CD4-positive, alpha-beta T cell treated with Interleukin-10 for 1 hour (primary cell): ENCODE data around the gene PRKCZ.

Experiments
- DNase-seq: peaks from one replicate; pipeline ENCODE4 v3.0.0-alpha.2; 2020

Gene PRKCZ

GRCh38 chr1:2049718-2050431 lies at the start of gene PRKCZ:
Gene PRKCZ, plus strand, starts transcription at chr1:2050411. Its CDS starts 220 bp downstream, at chr1:2050631.
- peak; percentile 95 for DNase-seq

DNA sequence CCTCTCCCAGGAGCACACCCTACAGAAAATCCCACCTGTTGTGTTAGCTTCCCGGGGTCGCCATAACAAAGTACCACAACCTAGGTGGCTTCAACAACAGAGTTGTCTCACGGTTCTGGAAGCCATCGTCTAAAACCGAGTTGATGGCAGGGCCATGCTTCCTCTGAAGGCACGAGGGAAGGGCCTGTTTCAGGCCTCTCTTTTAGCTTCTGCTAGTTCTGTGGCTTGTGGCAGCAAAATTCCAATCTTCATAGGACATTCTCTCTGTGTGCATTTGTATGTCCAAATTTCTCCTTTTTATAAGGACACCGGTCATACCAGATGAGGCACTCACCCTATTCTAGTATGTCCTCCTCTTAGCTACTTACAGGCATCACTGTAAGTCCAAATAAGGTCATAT lies 49.8 kb upstream of the PRKCZ start:
- DNase-seq: no peak

DNA sequence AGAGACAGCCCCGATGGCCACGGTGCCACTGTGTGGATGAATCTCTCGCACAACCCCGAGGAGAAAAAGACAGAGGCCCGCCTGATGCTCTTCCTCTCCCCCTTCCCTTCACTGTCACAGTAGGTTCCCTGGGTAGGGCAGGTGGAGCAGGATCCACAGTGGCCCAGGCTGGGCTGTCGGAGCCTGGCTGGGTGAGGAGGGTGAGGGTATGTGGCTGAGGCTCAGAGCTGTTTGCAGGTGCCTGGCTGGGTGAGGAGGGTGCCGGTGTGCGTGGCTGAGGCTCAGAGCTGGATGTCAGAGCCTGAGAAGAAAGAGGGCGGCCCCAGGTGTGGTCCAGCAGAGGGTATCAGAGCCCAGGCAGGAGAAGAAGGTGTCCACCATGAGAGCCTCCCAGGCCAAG lies 49.4 kb upstream of the PRKCZ start:
- no peak for DNase-seq

DNA sequence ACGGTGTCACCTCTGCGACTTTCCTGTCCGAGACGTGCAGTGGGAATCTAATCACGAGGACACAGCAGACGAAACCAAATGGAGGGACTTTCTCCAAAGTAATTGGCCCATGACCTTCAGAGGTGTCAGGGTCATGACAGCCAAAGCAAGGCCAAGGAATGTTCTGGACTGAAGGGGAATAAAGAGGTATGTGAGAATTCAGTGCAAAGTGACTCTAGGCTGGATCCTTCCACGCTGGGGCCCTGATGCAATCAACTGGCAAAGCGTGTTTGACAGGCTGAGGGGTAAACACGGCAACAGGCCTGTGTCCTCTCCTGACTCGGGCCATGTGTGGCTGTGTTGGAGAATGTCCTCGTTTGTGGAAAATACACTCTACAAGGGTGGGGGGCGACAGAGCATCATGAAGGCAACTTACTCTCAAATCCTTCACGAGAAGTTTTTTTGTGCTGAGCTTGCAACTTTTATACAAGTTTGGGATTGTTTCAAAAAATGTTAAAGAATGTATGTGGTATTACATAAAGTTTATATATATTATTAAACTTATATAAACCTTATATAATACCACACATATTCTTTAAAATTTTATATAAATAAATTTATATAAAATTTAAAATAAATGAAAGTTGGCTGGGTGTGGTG lies 48.3 kb upstream of the PRKCZ start:
- DNase-seq: no peak

- no peak for DNase-seq
These were observed 46.6 kb upstream of the PRKCZ start, which contains the start of gene CFAP74 for GRCh38 chr1:2003541-2004131. Gene CFAP74, minus strand, starts transcription at chr1:2003786. Its CDS starts 12,830 bp downstream, at chr1:1990956.

DNA sequence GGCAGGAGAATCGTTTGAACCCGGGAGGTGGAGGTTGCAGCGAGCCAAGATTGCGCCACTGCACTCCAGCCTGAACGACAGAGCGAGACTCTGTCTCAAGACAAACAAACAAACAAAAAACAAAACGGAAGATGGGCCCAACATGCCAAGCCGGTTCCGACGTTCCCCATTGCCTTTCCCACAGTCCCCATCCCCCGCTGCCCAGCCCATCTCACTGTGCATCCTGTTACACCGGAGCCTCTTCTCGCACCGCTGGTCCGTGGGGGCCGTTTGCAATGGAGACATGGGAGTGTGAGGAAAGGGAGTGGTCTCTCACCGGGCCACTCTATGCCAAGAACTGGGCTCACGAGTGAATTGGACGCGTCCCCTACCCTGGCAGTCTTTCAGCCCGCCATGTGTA lies 45.4 kb upstream of the PRKCZ start:
- no peak for DNase-seq

DNA sequence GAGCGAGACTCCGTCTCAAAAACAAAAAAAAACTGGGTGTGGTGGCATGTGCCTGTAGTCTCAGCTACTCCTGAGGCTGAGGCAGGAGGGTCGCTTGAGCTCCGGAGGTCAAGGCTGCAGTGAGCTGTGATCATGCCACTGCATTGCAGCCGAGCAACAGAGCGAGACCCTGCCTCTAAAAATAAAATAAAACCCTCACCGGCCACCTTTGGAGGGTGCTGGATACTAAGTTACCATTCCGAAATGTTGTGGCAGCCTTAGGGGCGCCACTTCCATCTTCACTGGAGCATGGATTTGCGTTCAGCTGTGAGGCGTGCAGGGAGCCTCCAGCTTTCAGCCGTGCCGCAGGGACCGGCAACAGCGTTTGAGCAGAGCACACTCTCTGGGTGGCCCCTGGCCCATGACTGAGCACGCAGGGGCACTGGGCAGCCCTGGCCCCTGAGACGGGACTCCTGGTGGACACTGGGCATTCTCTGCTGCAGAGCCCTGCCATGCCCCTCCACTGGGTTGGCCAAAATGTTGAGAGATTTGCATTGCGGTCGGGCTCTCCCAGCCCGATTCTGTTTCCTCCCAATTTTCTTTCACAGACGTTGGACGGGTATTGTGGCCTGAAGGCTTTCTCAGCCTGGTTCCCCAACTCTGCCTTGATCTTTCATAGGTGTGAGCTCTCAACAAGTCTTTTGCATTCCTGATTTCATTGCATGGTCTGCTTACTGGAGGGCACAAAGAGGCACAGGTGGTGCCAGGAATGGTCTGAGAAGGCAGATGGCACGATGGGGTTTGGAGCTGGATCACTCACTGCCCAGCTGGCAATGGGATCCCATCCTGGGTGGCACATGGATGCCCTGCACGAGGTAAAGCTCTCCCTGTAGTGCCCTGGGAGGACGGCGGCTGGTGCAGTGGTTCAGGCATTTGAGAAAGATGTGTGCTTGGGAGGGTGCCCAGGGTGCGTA lies 40.8 kb upstream of the PRKCZ start:
- no peak for DNase-seq

DNA sequence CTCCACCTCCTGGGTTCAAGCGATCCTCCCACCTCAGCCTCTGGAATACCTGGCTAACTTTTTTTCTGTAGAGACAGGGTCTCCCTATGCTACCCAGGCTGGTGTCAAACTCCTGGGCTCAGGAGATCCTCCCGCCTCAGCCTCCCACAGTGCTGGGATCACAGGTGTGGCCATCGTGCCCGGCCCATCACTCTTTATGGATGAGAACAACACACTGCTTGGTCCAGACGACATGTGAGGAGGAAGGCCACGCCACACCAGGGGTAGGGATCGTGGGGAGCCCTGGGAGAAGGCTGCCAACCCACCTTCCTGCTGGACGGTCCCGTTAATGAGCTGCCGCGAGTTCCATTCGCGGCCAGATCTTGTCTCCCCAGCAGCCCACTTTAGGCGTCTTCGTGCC lies 36.0 kb upstream of the PRKCZ start:
- no peak for DNase-seq

GRCh38 chr1:2014741-2015735 lies 35.2 kb upstream of the PRKCZ start:
- no peak for DNase-seq

GRCh38 chr1:2016123-2016522 lies 34.1 kb upstream of the PRKCZ start:
- DNase-seq: no peak

DNA sequence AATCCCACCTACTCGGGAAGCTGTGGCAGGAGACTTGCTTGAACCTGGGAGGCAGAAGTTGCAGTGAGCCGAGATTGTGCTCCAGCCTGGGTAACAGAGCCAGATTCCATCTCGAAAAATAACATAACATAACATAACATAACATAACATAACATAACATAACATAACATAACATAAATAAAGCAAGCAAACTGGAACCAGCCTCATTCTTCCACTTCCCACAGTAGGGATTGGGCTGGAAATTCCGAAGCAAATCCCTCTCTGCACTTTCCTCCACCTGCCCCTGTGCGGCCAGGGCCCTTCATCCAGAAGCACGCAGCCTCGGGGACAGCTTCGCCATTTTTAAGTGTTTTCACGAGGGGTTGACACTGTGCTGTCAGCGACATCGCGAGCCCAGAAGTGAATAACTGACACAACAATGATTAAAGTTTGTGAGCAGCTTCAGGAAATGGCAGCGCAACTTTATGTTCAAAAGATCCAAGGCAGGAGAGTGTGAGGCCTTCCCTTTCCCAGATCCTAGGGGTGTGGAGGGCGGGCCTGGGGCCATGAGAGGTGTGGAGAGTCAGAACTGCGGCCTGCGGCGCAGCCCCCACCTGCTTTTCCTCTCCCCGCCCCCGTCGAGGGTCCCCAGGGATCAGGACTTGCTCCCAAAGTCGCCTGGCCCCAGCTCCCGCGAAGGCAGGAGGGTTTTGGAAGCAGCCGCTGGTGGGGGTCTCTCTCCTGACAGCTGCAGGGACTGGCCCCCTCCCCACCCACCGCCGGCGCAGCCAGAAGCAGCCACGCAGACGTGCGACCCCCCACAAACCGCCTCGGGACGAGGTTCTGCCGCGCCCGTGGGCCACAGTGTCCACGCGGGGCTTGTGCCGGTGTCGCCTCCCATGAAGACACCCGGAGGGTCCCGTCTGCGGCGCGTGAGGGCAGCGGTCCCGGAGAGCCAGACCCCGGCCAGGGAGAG lies 31.7 kb upstream of the PRKCZ start:
- DNase-seq: no peak

DNA sequence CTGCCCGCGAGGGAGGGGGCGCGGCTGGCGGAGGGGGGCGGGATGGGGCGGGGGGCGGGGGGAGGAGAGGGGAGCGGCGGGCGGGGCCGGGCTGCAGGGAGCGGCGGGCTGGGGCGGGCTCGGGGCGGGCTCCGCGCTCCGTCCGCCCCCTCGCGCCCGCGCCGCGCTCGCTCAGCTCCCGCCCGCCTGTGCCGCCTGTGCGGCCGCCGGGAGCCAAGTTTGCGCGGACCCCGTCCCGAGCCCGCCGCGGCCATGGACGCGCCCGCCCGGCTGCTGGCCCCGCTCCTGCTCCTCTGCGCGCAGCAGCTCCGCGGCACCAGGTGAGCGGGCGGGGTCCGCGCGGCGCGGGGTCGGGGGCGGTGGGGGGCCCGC lies 31.1 kb upstream of the PRKCZ start, which contains the start of gene GABRD:
Gene GABRD, plus strand, starts transcription at position 174 of the 372 bp plus-strand sequence. Its CDS starts 79 bp downstream, at position 253.
- DNase-seq: no peak

DNA sequence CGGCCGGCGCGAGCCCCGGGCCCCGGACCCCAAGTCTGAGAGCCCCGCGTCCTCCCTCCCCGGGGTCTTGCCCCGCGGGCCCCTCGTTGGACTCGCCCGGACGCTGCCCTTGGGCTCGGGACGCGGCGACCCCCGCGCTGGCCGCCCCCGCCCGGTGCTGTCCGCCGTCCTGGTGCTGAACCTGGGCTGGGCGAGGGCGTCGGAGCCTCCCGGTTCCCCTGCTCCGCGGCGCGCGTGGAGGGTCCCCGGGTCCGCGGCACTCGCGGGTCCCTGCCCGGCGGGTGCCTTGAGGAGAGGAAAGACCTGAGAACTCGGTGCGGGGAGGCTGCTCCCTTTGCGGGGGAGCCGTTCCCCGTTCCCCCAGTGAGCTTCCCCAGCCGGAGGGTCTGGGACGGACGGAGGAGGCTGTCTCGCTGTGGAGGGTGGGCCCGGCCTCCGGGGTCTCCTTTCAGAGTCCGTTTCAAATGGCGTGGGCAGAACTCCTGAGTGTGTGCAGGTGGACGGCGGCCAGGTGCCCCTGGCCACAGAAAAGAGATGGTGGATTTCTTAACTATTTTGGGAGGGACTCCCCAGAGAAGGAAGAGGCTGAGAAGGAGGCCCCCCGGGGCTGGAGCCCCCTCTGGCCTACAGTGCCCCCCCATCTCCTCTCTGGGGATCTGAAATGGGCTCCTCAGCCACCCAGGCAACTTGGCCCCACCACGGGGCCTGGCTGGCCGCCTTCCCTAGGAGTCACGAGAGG lies 30.5 kb upstream of the PRKCZ start:
- DNase-seq: no peak

GRCh38 chr1:2020310-2020655 lies 29.9 kb upstream of the PRKCZ start:
- DNase-seq: no peak

DNA sequence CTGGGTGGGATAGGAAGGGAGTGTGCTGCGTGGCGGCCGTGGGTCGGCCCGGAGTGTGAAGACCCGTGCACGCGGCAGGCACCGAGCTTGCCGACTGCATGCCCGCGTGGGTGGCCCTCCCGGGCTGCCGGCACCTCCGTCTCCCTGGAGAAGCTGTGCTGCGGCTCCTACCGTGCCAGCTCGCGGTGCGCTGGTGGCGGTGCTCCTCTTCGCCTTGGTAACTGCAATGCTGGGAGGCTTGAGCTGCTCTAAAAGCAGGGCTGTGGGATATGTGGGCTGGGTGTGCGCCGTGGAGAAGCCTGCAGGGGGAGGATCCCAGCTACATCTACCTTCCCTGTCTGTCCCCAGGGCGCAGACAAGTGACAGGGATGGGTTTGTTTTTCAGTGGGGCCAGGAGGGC lies 28.7 kb upstream of the PRKCZ start:
- DNase-seq: no peak

DNA sequence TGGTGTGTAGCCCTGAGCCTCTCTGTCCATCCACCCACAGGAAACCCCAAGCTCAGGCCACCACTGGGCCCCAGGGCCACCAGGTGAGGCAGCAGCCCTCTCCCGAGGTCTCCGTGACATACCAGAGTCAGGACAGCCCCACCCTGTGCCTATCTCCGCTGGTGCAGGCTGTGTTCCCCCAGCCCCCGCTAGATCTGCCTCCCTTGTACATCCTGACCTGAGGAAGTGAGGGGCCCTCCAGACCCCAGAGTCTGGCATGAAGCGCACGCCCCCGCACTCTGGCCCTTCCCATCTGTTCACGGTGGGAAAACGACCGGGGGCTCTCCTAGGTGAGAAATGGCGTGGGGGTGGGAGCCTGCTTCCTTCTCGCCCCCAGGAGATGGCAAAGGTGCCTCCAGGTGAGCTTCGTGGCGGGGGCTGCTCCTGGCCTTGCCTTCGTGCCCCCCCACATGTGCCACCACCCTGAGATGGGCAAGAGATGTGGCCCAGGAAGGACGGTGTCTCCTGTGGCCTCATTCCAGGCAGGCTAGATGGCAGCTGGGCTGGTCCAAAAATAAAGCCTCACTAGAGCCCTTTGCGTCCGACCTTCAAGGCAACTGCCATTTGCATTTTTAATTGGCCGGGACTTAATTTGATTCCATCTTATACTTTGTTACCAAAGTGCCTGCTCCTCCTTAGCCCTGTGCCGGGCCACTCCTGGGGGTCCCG lies 28.0 kb upstream of the PRKCZ start:
- DNase-seq: no peak

GRCh38 chr1:2023187-2023586 lies 27.0 kb upstream of the PRKCZ start:
- DNase-seq: no peak

GRCh38 chr1:2024451-2024850 lies 25.8 kb upstream of the PRKCZ start:
- DNase-seq: no peak

GRCh38 chr1:2024887-2025286 lies 25.3 kb upstream of the PRKCZ start:
- DNase-seq: no peak
